Astrocyte (in vitro differentiated cells and primary cell): ENCODE results near the gene HRH2. TPM values are rescaled to one million over a fixed set of nuclear protein-coding genes. Genes with fewer than 3 reads are reported as not detected.

Experiments used
- DNase-seq: peaks from one replicate; pipeline ENCODE4 v3.0.0-alpha.2; 2010; ENCODE audit warnings: low read depth
- FAIRE-seq: peaks from 2 replicates; lab custom pipeline; 2011; peaks lifted over from hg19 to GRCh38; lab: Jason Lieb, UNC
- H2AFZ ChIP-seq: 2 replicates; pipeline ENCODE4 v1.6.0; 2012; ENCODE audit warnings: low read depth, low read length, inconsistent platforms
- H3K27ac ChIP-seq: 2 replicates; pipeline ENCODE4 v1.5.1; 2011; ENCODE audit warnings: low read depth, low read length, inconsistent platforms
- H3K27me3 ChIP-seq: 2 replicates; pipeline ENCODE4 v1.6.0; 2011; ENCODE audit warnings: low read length, inconsistent platforms; ENCODE audit not compliant: insufficient read depth
- H3K36me3 ChIP-seq: 2 replicates; pipeline ENCODE4 v1.5.1; 2011; ENCODE audit warnings: low read length, inconsistent platforms; ENCODE audit not compliant: insufficient read depth
- H3K4me1 ChIP-seq: 2 replicates; pipeline ENCODE4 v1.5.1; 2011; ENCODE audit warnings: low read length, inconsistent platforms; ENCODE audit not compliant: insufficient read depth
- H3K4me2 ChIP-seq: 2 replicates; pipeline ENCODE4 v1.6.0; 2012; ENCODE audit warnings: low read length, inconsistent platforms
- H3K4me3 ChIP-seq: 2 replicates; pipeline ENCODE4 v1.5.1; 2011; ENCODE audit warnings: low read depth, mild to moderate bottlenecking, low read length, inconsistent platforms; ENCODE audit not compliant: insufficient read depth
- H3K79me2 ChIP-seq: 2 replicates; pipeline ENCODE4 v1.6.0; 2012; ENCODE audit warnings: mild to moderate bottlenecking, low read length, inconsistent platforms; ENCODE audit not compliant: insufficient read depth
- H3K9ac ChIP-seq: 2 replicates; pipeline ENCODE4 v1.6.0; 2012; ENCODE audit warnings: mild to moderate bottlenecking, low read length, inconsistent platforms
- H3K9me3 ChIP-seq: 2 replicates; pipeline ENCODE4 v1.5.1; 2012; ENCODE audit warnings: low read depth, mild to moderate bottlenecking, low read length, inconsistent platforms; ENCODE audit not compliant: insufficient read depth
- H4K20me1 ChIP-seq: 2 replicates; pipeline ENCODE4 v1.6.0; 2012; ENCODE audit warnings: low read length, inconsistent platforms; ENCODE audit not compliant: insufficient read depth
- H3K27ac Mint-ChIP-seq: one replicate; pipeline ENCODE4 v1.8.0; 2021; ENCODE audit warnings: mild to moderate bottlenecking, mixed read lengths; ENCODE audit not compliant: unreplicated experiment
- H3K27me3 Mint-ChIP-seq: one replicate; pipeline ENCODE4 v1.8.0; 2021; ENCODE audit warnings: low read depth, mixed read lengths; ENCODE audit not compliant: unreplicated experiment
- H3K36me3 Mint-ChIP-seq: one replicate; pipeline ENCODE4 v1.8.0; 2021; ENCODE audit warnings: low read depth, mixed read lengths; ENCODE audit not compliant: unreplicated experiment
- H3K4me1 Mint-ChIP-seq: one replicate; pipeline ENCODE4 v1.8.0; 2021; ENCODE audit warnings: low read depth, mixed read lengths; ENCODE audit not compliant: unreplicated experiment
- H3K4me3 Mint-ChIP-seq: one replicate; pipeline ENCODE4 v1.8.0; 2021; ENCODE audit warnings: mild to moderate bottlenecking, moderate library complexity, mixed read lengths; ENCODE audit not compliant: unreplicated experiment
- H3K9me3 Mint-ChIP-seq: one replicate; pipeline ENCODE4 v1.8.0; 2021; ENCODE audit warnings: mild to moderate bottlenecking, mixed read lengths; ENCODE audit not compliant: unreplicated experiment
- CTCF ChIP-seq: IDR thresholded peaks from 2 replicates; pipeline ENCODE4 v1.5.1; 2011; ENCODE audit warnings: low read depth, mild to moderate bottlenecking, inconsistent platforms, low read length, moderate library complexity; ENCODE audit not compliant: insufficient read depth
- EZH2 ChIP-seq: IDR thresholded peaks from 2 replicates; pipeline ENCODE4 v1.6.1; 2012; ENCODE audit warnings: mild to moderate bottlenecking, low read length, inconsistent platforms; ENCODE audit not compliant: insufficient read depth
- total RNA-seq: library from RNA; stranded (reverse); gene quantifications from 2 replicates; pipeline ENCODE4 v1.2.1, GENCODE V29; 2021

HRH2 gene
- total RNA-seq, 1 donor from 2014 or later = 1.9 TPM

GRCh38 chr5:175681968-175682340 is 24.1 kb downstream of the HRH2 start:
- Mint-ChIP-seq H3K4me3 (no peak overlapping the region), H3K27me3 (peaks cover 56% of the 10 kb centered on the region), H3K9me3 (peaks cover 3% of the 10 kb centered on the region), H3K4me1 (no peaks in the 10 kb centered on the region), H3K27ac (no peak overlapping the region), H3K36me3 (peaks cover 5% of the 10 kb centered on the region)
- H3K27ac ChIP-seq = no peak overlapping the region
- TF ChIP-seq CTCF = no peak
- TF ChIP-seq EZH2 = no peak
- no peak overlapping the region for H3K4me2 ChIP-seq
- H3K9me3 ChIP-seq = no peaks in the 10 kb centered on the region
- no peaks in the 10 kb centered on the region for H3K79me2 ChIP-seq
- H3K4me1 ChIP-seq = no peaks in the 10 kb centered on the region
- DNase-seq = no peak
- H3K4me3 ChIP-seq = no peak overlapping the region
- no peak overlapping the region for H2AFZ ChIP-seq
- H3K9ac ChIP-seq = no peak overlapping the region
- H3K36me3 ChIP-seq = no peaks in the 10 kb centered on the region
- no peaks in the 10 kb centered on the region for H3K27me3 ChIP-seq
- FAIRE-seq = no peak
- H4K20me1 ChIP-seq = no peaks in the 10 kb centered on the region

- Histone ChIP-seq H3K27me3 (no peaks in the 10 kb centered on the region), H3K9ac (no peak overlapping the region), H3K9me3 (no peaks in the 10 kb centered on the region), H3K4me2 (no peak overlapping the region), H3K4me1 (no peaks in the 10 kb centered on the region), H3K27ac (no peak overlapping the region), H3K79me2 (no peaks in the 10 kb centered on the region), H2AFZ (no peak overlapping the region), H4K20me1 (no peaks in the 10 kb centered on the region), H3K36me3 (no peaks in the 10 kb centered on the region), H3K4me3 (no peak overlapping the region)
- H3K9me3 Mint-ChIP-seq = peaks cover 3% of the 10 kb centered on the region
- peaks cover 52% of the 10 kb centered on the region for H3K27me3 Mint-ChIP-seq
- no peaks in the 10 kb centered on the region for H3K4me1 Mint-ChIP-seq
- no peak for DNase-seq
- no peak for TF ChIP-seq CTCF
- no peak for TF ChIP-seq EZH2
- H3K27ac Mint-ChIP-seq = no peak overlapping the region
- no peak for FAIRE-seq
- peaks cover 5% of the 10 kb centered on the region for H3K36me3 Mint-ChIP-seq
- no peak overlapping the region for H3K4me3 Mint-ChIP-seq
These were observed 24.8 kb downstream of the HRH2 start for GRCh38 chr5:175682664-175683063.

GRCh38 chr5:175683231-175683630 is 25.4 kb downstream of the HRH2 start:
- Histone ChIP-seq H4K20me1 (no peaks in the 10 kb centered on the region), H3K9me3 (no peaks in the 10 kb centered on the region), H3K36me3 (no peaks in the 10 kb centered on the region), H3K4me3 (no peak overlapping the region), H3K9ac (no peak overlapping the region), H3K27ac (no peak overlapping the region), H3K27me3 (no peaks in the 10 kb centered on the region), H3K79me2 (no peaks in the 10 kb centered on the region), H2AFZ (no peak overlapping the region), H3K4me2 (no peak overlapping the region), H3K4me1 (no peaks in the 10 kb centered on the region)
- Mint-ChIP-seq H3K36me3 (peaks cover 5% of the 10 kb centered on the region), H3K27ac (no peak overlapping the region), H3K9me3 (peaks cover 5% of the 10 kb centered on the region), H3K4me1 (no peaks in the 10 kb centered on the region), H3K4me3 (no peak overlapping the region), H3K27me3 (peaks cover 52% of the 10 kb centered on the region)
- DNase-seq = no peak
- no peak for FAIRE-seq
- TF ChIP-seq EZH2 = no peak
- no peak for TF ChIP-seq CTCF
